IPS-15b (cell line): Measurements from ENCODE around the gene BAHCC1.
A peak's percentile ranks its signal among the peaks of the same experiment; 100 is the strongest.
"Not testable (repeated sequence)": the region's sequence is repeated elsewhere in the genome, so short reads cannot be mapped to it uniquely, and the experiment has no call there.

Source experiments
- H3K27me3 ChIP-seq: one replicate; pipeline ENCODE4 v1.6.1; 2013; ENCODE audit warnings: low read length; ENCODE audit not compliant: control insufficient read depth, insufficient read depth
- H3K36me3 ChIP-seq: one replicate; pipeline ENCODE4 v1.6.1; 2013; ENCODE audit warnings: low read length; ENCODE audit not compliant: control insufficient read depth, insufficient read depth
- H3K4me1 ChIP-seq: one replicate; pipeline ENCODE4 v1.6.1; 2013; ENCODE audit warnings: mild to moderate bottlenecking, low read length; ENCODE audit not compliant: control insufficient read depth, insufficient read depth
- H3K4me3 ChIP-seq: one replicate; pipeline ENCODE4 v1.5.1; 2013; ENCODE audit warnings: low read depth, low read length
- H3K9ac ChIP-seq: one replicate; pipeline ENCODE4 v1.6.1; 2013; ENCODE audit warnings: low read depth, mild to moderate bottlenecking, low read length
- H3K9me3 ChIP-seq: one replicate; pipeline ENCODE4 v1.6.1; 2013; ENCODE audit warnings: mild to moderate bottlenecking, low read length; ENCODE audit not compliant: control insufficient read depth, insufficient read depth

BAHCC1 gene

DNA sequence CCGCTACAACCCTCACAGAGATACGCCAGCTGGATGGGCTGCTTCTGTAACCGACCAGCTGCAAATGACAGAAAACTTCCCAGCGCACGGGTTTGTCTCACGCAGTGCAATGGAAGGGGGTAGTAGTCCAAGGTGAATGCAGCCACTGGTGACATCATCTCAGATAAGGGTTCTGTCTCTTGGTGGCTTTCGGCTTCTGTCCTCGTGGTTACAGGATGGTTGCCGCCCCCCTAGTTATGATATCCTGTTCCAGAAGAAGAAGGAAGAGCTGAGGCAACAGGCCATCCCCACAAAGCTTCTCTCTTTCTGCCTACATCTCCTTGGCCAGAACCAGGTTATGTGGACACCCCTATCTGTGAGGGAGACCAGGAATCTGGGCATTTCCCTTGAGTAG is 40.3 kb upstream of the BAHCC1 start:
- Histone ChIP-seq H3K4me3 (no peak overlapping the region), H3K9ac (no peak overlapping the region), H3K36me3 (no peaks in the 10 kb centered on the region), H3K27me3 (peaks cover under 1% of the 10 kb centered on the region), H3K4me1 (no peaks in the 10 kb centered on the region), H3K9me3 (no peaks in the 10 kb centered on the region)

DNA sequence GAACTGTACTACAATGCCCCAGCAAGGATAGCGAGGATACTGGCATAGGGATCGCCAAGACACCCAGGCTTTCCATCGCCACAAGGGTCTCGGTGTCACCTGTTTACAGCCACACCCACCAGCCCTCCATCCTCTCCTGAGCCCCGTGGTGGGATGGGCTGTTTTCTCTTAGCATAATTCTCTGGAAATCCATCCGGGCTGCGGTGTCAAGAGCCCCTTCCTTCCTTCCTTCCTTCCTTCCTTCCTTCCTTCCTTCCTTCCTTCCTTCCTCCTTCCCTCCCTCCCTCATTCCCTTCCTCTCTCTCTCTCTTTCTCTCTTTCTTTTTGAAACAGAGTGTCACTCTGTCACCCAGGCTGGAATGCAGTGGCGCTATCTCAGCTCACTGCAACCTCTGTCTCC is 36.0 kb upstream of the BAHCC1 start:
- Histone ChIP-seq H3K4me3 (no peak overlapping the region), H3K36me3 (no peaks in the 10 kb centered on the region), H3K9me3 (no peaks in the 10 kb centered on the region), H3K27me3 (peaks cover 3% of the 10 kb centered on the region), H3K9ac (no peak overlapping the region), H3K4me1 (no peaks in the 10 kb centered on the region)

DNA sequence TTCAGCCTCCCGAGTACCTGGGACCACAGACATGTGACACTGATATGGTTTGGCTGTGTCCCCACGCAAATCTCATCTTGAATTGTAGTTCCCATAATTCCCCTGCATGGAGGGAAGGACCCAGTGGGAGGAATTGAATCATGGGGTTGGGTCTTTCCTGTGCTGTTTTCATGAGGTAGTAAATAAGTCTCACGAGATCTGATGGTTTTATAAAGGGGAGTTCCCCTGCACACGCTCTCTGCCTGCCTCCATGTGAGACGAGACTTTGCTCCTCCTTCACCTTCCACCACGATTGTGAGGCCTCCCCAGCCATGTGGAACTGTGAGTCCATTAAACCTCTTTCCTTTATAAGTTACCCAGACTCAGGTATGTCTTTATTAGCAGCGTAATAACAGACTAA is 33.3 kb upstream of the BAHCC1 start:
- H3K9ac ChIP-seq, H3K36me3 ChIP-seq, H3K4me3 ChIP-seq, H3K4me1 ChIP-seq, H3K9me3 ChIP-seq: not testable (repeated sequence)
- peaks cover 11% of the 10 kb centered on the region for H3K27me3 ChIP-seq

DNA sequence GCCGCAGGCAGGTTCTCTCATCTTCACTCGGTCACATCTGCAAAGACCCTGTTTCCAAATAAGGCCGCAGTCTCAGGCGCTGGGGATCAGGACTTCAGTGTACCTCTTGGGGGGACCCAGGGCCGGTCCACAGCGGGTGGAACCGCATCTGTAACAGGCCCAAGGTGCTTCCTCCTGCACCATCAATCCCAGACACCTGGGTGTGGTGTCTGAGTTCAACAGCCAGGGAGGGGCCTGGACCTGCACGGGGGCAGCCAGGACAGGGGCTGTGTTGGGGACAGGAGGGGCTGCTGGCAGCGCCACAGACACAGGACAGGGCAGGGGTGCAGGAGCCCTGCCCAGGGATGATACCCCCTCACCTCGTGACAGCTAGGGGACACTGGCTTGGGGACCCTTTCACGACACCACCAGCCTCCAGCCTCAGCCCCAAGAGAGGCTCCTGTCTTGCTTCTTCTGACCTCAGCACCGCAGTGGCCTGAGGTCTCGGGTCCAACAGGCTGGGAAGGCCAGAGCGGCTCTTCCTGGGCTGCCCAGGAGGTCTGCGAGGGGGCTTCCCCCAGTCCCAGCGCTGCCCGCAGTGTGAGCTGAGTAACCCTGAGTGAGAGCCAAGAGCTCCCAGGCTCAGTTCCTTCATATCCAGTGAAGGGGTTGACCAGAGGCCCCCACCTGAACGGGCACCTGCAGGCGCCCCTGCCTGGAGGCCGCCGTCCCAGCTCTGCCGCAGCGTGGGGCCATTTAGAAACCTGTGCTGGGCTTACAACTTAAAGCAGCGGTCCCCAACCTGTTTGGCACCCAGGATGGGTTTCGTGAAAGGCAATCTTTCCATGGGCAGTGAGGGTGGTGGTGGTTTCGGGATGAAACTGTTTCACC is 30.7 kb upstream of the BAHCC1 start:
- Histone ChIP-seq H3K9ac (no peak overlapping the region), H3K4me3 (peak overlapping the region; percentile 39)

DNA sequence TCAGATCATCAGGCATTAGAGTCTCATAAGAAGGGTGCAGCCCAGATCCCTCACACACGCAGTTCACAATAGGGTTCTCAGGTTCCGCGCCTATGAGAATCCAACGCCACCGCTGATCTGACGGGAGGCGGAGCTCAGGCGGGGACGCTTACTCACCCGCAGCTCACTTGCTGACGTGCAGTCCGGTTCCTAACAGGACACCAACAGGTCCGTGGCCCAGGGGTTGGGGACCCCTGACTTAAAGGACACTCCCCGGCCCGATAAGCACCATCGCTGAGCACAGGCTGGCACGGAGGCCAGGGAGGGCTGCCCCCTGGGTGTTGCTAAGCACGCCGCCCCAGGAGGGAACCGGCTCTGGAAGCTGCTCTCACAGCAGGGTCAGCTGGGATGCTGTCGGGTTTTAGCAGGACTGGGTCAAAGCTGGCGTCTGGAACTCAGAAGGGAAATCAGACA is 30.1 kb upstream of the BAHCC1 start:
- Histone ChIP-seq H3K9me3 (no peaks in the 10 kb centered on the region), H3K9ac (no peak overlapping the region), H3K4me1 (no peaks in the 10 kb centered on the region), H3K27me3 (peaks cover 11% of the 10 kb centered on the region), H3K4me3 (peak overlapping the region; percentile 39), H3K36me3 (no peaks in the 10 kb centered on the region)

More for the DNA sequence above, 30.7 kb upstream of the BAHCC1 start:
- H3K9me3 ChIP-seq: no peaks in the 10 kb centered on the region
- H3K36me3 ChIP-seq: no peaks in the 10 kb centered on the region
- no peaks in the 10 kb centered on the region for H3K4me1 ChIP-seq
- H3K27me3 ChIP-seq: peaks cover 11% of the 10 kb centered on the region

DNA sequence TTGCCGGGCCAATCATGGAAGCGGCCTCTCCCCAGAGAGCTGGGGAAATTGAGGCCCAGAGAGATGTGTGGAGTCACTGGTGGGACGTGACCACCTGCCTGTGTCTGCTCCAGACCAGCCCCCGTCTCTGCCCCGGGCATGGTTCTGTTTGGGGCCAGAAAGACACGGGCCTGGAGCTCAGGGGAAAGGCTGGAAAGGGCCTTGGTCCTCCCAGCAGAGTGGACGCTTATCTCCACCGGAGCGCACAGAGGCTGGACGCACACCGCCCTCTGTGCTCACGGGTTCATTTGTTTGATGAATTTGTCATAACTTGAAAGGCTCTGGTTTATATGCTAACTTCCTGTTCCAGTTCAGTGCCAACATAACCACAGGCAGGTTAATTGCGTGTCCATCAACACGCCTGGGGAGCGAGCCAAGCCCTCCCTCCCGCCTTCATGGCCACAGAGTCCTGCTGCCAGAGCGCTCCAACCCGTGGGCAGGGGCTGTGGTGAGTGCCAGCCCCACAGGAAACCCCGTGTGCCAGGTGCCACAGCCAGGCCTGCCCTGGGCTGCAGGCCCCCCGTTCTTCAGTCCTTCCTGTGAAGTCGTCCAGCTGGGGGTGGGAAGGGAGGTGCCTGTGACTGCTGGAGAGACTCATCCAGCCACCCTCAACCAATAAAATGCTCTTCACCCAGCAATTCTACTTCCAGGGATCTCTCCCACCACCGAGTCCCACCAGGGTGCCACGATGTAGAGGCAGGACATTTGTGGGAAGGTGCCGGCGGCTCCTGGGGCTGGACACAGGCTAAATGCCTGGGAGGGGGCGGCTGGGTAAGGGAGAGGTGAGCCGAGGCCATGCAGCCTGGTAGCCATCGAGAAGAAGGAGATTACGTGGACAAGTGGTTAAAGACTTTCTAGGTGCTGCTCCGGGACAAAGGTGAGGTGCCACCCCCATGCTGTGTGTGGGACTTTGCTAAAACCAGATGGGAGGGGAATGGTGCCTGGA is 29.4 kb upstream of the BAHCC1 start:
- H3K36me3 ChIP-seq: no peaks in the 10 kb centered on the region
- H3K4me1 ChIP-seq: no peaks in the 10 kb centered on the region
- H3K9ac ChIP-seq: no peak overlapping the region
- no peaks in the 10 kb centered on the region for H3K9me3 ChIP-seq
- H3K27me3 ChIP-seq: peaks cover 11% of the 10 kb centered on the region
- no peak overlapping the region for H3K4me3 ChIP-seq

DNA sequence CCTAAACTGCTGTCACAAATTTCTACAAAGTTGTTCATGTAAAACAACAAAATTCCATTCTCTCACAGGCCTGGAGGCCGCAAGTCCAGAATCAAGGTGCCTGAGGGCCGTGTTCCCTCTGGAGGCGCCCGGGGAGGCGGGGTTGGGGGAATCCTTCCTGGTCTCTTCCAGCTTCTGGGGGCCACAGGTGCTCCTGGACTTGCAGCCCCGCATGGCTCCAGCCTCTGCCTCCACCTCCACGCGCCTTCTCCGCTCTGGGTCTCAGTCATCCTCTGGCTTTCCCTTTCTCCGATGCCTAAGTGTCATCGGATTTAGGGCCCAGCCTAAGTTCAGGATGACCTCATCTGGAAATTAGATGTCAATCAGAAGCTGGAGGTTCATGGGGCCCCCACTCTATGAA is 28.6 kb upstream of the BAHCC1 start:
- H3K9me3 ChIP-seq: no peaks in the 10 kb centered on the region
- no peaks in the 10 kb centered on the region for H3K36me3 ChIP-seq
- H3K4me1 ChIP-seq: no peaks in the 10 kb centered on the region
- H3K4me3 ChIP-seq: no peak overlapping the region
- H3K27me3 ChIP-seq: peaks cover 11% of the 10 kb centered on the region
- no peak overlapping the region for H3K9ac ChIP-seq

DNA sequence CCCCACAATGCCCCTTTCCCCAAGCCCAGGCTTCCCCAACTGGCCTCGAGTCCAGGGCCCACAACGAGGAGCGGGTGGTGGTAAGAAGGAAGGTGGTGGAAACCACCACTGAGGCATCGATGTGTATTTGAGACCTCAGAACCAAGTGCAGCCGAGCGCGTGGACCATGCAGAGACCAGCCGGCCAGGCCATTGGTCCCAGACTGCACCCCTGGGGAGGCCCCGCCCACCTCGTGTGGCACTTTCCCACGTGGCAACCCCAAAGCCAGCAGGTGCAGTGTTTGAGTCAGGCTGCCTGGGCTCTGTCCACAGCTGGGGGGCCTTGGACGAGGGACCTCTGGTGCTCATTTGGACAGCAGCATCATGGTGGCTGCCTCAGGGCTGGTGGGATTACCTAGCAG is 28.1 kb upstream of the BAHCC1 start:
- no peaks in the 10 kb centered on the region for H3K36me3 ChIP-seq
- H3K9me3 ChIP-seq: no peaks in the 10 kb centered on the region
- no peaks in the 10 kb centered on the region for H3K4me1 ChIP-seq
- H3K4me3 ChIP-seq: no peak overlapping the region
- no peak overlapping the region for H3K9ac ChIP-seq
- H3K27me3 ChIP-seq: peaks cover 11% of the 10 kb centered on the region

DNA sequence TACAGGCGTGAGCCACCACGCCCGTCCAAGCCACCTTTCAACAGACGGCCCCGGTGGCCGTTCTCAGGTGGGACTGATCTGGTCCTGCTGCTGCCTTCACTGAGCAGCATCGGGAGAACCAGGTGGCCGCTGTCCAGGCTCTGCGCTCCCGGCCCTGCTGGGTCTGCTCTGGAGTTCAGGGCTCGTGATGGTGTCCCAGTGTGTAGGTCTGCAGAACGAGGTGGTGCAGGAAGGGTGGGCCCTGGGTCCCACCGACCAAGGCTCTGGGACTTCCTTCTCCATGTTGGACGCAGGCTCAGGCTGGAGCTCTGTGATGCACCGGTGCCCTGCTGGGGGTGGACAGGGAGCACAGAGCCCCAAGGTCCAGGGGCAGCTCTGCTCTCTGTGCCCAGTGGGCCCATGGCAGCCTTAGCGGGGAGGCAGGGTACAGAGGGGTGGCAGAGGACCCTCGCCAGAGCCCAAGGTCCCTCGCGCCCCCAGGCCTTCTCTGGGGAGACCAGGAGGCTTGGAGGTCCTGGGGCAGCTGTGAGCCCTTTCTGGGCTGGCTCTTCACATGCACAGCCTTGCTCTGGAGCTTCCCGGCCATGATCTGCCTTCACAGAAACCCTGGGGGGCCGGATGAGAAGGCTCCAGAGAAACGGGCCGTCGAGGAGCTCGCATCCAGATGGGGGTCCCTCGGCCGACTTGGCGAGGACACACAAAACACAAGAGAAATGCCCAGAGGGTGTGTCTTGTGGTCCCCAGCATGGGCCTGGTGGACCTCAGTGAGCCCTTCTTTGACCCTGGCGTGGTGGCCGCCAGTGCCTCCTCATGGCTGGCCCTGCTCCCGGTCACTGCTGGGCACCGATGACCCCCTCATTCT is 26.9 kb upstream of the BAHCC1 start:
- peaks cover 11% of the 10 kb centered on the region for H3K27me3 ChIP-seq
- H3K9me3 ChIP-seq: no peaks in the 10 kb centered on the region
- no peaks in the 10 kb centered on the region for H3K36me3 ChIP-seq
- no peak overlapping the region for H3K9ac ChIP-seq
- no peaks in the 10 kb centered on the region for H3K4me1 ChIP-seq
- no peak overlapping the region for H3K4me3 ChIP-seq

DNA sequence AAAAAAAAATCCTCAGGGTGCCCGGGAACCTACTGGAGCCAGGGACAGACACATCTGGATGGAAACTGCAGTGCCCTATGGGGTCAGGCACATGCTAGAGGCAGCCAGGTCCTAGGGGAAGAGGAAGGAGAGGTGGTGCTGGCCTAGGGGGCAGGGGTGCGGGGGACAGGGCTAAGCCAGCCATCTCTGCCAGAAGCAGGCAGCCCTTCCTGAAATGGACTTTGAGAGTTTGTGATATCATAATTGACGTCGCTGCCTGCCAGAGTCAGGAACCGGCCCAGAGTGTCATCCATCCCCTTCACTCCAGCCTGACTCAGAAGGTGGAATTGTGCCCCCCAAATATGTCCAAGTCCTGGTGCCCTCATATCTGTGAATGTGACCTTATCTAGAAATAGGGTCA is 25.0 kb upstream of the BAHCC1 start:
- H3K4me3 ChIP-seq: no peak overlapping the region
- no peaks in the 10 kb centered on the region for H3K9me3 ChIP-seq
- no peaks in the 10 kb centered on the region for H3K4me1 ChIP-seq
- H3K9ac ChIP-seq: no peak overlapping the region
- no peaks in the 10 kb centered on the region for H3K36me3 ChIP-seq
- H3K27me3 ChIP-seq: peaks cover 5% of the 10 kb centered on the region
